Measurements from ENCODE around the gene ALG5. TPM values are rescaled to one million over a fixed set of nuclear protein-coding genes. Genes with fewer than 3 reads are reported as not detected.

Gene ALG5
- total RNA-seq, 1 donor = 47.9 TPM

- no peak overlapping the region for H3K4me3 ChIP-seq (ENCODE audit: low read depth, low read length)
- DNase-seq (ENCODE audit: low read depth) = no peak
- TF ChIP-seq CTCF (IDR thresholded peaks at IDR 0.05; ENCODE audit: insufficient read depth, low read depth, low read length) = no peak
These were observed 11.3 kb upstream of the ALG5 start for GRCh38 chr13:37010424-37010823.

GRCh38 chr13:37009692-37010091, 10.6 kb upstream of the ALG5 start:
- no peak for TF ChIP-seq CTCF (IDR thresholded peaks at IDR 0.05; ENCODE audit: insufficient read depth, low read depth, low read length)
- no peak overlapping the region for H3K4me3 ChIP-seq (ENCODE audit: low read depth, low read length)
- no peak for DNase-seq (ENCODE audit: low read depth)

- TF ChIP-seq CTCF (IDR thresholded peaks at IDR 0.05; ENCODE audit: insufficient read depth, low read depth, low read length) = no peak
- H3K4me3 ChIP-seq (ENCODE audit: low read depth, low read length) = peak overlapping the region; percentile 98
- DNase-seq (ENCODE audit: low read depth) = no peak
These were observed 2.7 kb upstream of the ALG5 start for GRCh38 chr13:37001921-37002250.

- DNase-seq (ENCODE audit: low read depth) = no peak
- TF ChIP-seq CTCF (IDR thresholded peaks at IDR 0.05; ENCODE audit: insufficient read depth, low read depth, low read length) = no peak
- H3K4me3 ChIP-seq (ENCODE audit: low read depth, low read length) = peak overlapping the region; percentile 98
These were observed 507 bp downstream of the ALG5 start for GRCh38 chr13:36998624-36999041.

- no peak for TF ChIP-seq CTCF (IDR thresholded peaks at IDR 0.05; ENCODE audit: insufficient read depth, low read depth, low read length)
- peak overlapping the region; percentile 98 for H3K4me3 ChIP-seq (ENCODE audit: low read depth, low read length)
- peak; percentile 17 for DNase-seq (ENCODE audit: low read depth)
These were observed 1.3 kb downstream of the ALG5 start for GRCh38 chr13:36997716-36998427.

GRCh38 chr13:36992362-36992761, 6.8 kb downstream of the ALG5 start:
- no peak overlapping the region for H3K4me3 ChIP-seq (ENCODE audit: low read depth, low read length)
- TF ChIP-seq CTCF (IDR thresholded peaks at IDR 0.05; ENCODE audit: insufficient read depth, low read depth, low read length) = no peak
- DNase-seq (ENCODE audit: low read depth) = no peak

All from fibroblast of villous mesenchyme (primary cell).